Parathyroid adenoma (tissue), 2 donors: Measurements from ENCODE around the gene DPCD.

ENCODE experiments used
- H2AFZ ChIP-seq: fragments of 300-600 bp; sonication (generic); one replicate; pipeline ENCODE4 v1.7.0; 2017; ENCODE audit warnings: antibody characterized with exemption, mild to moderate bottlenecking
- H3K27ac ChIP-seq: fragments of 300-600 bp; sonication (generic); one replicate; pipeline ENCODE4 v1.7.0; 2017
- H3K27me3 ChIP-seq: fragments of 300-600 bp; sonication (generic); one replicate; pipeline ENCODE4 v1.7.0; 2017; ENCODE audit warnings: low read length; ENCODE audit not compliant: control insufficient read depth, insufficient read depth
- H3K36me3 ChIP-seq: fragments of 300-600 bp; sonication (generic); one replicate; pipeline ENCODE4 v1.7.0; 2017; ENCODE audit warnings: low read length; ENCODE audit not compliant: control insufficient read depth, insufficient read depth
- H3K4me1 ChIP-seq: fragments of 300-600 bp; sonication (generic); one replicate; pipeline ENCODE4 v1.7.0; 2017; ENCODE audit warnings: control low read depth
- H3K4me2 ChIP-seq: fragments of 300-600 bp; sonication (generic); one replicate; pipeline ENCODE4 v1.7.0; 2017; ENCODE audit warnings: low read length
- H3K4me3 ChIP-seq: fragments of 300-600 bp; sonication (generic); one replicate; pipeline ENCODE4 v1.7.0; 2017; ENCODE audit warnings: low read depth, low read length
- H3K79me2 ChIP-seq: fragments of 300-600 bp; sonication (generic); one replicate; pipeline ENCODE4 v1.7.0; 2017; ENCODE audit warnings: control low read depth
- H3K9ac ChIP-seq: fragments of 300-600 bp; sonication (generic); one replicate; pipeline ENCODE4 v1.7.0; 2017; ENCODE audit warnings: mild to moderate bottlenecking
- H3K9me3 ChIP-seq: fragments of 300-600 bp; sonication (generic); one replicate; pipeline ENCODE4 v1.7.0; 2017; ENCODE audit warnings: low read length; ENCODE audit not compliant: control insufficient read depth
- CTCF ChIP-seq: fragments of 300-600 bp; sonication (generic); IDR thresholded peaks from one replicate; pipeline ENCODE4 v1.7.0; 2017; ENCODE audit warnings: antibody characterized with exemption, mild to moderate bottlenecking
- donor health status: primary hyperparathyroidism.

The DPCD gene

GRCh38 chr10:101576211-101576863 lies 11.8 kb upstream of the DPCD start:
- Histone ChIP-seq H3K9me3 (no peaks in the 10 kb centered on the region), H3K4me2 (no peak overlapping the region), H3K79me2 (no peaks in the 10 kb centered on the region), H3K27ac (no peak overlapping the region), H2AFZ (no peak overlapping the region), H3K4me3 (no peak overlapping the region), H3K36me3 (no peaks in the 10 kb centered on the region), H3K27me3 (no peaks in the 10 kb centered on the region), H3K9ac (no peak overlapping the region), H3K4me1 (no peaks in the 10 kb centered on the region)
- no peak for TF ChIP-seq CTCF

- H2AFZ ChIP-seq, result no peak overlapping the region
- H3K9ac ChIP-seq, result no peak overlapping the region
- no peaks in the 10 kb centered on the region for H3K27me3 ChIP-seq
- TF ChIP-seq CTCF, result no peak
- H3K36me3 ChIP-seq, result no peaks in the 10 kb centered on the region
- no peaks in the 10 kb centered on the region for H3K4me1 ChIP-seq
- H3K27ac ChIP-seq, result no peak overlapping the region
- no peak overlapping the region for H3K4me2 ChIP-seq
- no peaks in the 10 kb centered on the region for H3K9me3 ChIP-seq
- H3K4me3 ChIP-seq, result no peak overlapping the region
- no peaks in the 10 kb centered on the region for H3K79me2 ChIP-seq
These were observed 10.8 kb upstream of the DPCD start for GRCh38 chr10:101577121-101577871.

- H3K4me3 ChIP-seq, result no peak overlapping the region
- H3K9ac ChIP-seq, result no peak overlapping the region
- no peaks in the 10 kb centered on the region for H3K79me2 ChIP-seq
- no peak overlapping the region for H3K27ac ChIP-seq
- no peak for TF ChIP-seq CTCF
- H3K9me3 ChIP-seq, result no peaks in the 10 kb centered on the region
- no peaks in the 10 kb centered on the region for H3K4me1 ChIP-seq
- no peak overlapping the region for H3K4me2 ChIP-seq
- H2AFZ ChIP-seq, result no peak overlapping the region
- H3K36me3 ChIP-seq, result no peaks in the 10 kb centered on the region
- no peaks in the 10 kb centered on the region for H3K27me3 ChIP-seq
These were observed 9.9 kb upstream of the DPCD start for GRCh38 chr10:101578192-101578591.

- H3K9me3 ChIP-seq, result no peaks in the 10 kb centered on the region
- TF ChIP-seq CTCF, result no peak
- no peaks in the 10 kb centered on the region for H3K36me3 ChIP-seq
- H3K4me1 ChIP-seq, result no peaks in the 10 kb centered on the region
- H3K4me2 ChIP-seq, result no peak overlapping the region
- no peak overlapping the region for H3K4me3 ChIP-seq
- H3K9ac ChIP-seq, result no peak overlapping the region
- H3K27me3 ChIP-seq, result no peaks in the 10 kb centered on the region
- no peak overlapping the region for H2AFZ ChIP-seq
- no peak overlapping the region for H3K27ac ChIP-seq
- no peaks in the 10 kb centered on the region for H3K79me2 ChIP-seq
These were observed 9.2 kb upstream of the DPCD start for GRCh38 chr10:101578803-101579515.
